Tibial artery (tissue), 4 donors: Measurements from ENCODE around the gene SPATA20.

ENCODE experiments used
- DNase-seq, 2 donors: peaks; one replicate each; pipeline ENCODE4 v3.0.0-alpha.2; 2019
- H3K27ac ChIP-seq, 2 donors: fragments of 200-600 bp; sonication (generic) in 1 of 2; 1 replicate in 1 of 2; 2 replicates in 1 of 2; pipeline ENCODE4 v1.5.1; 2018 to 2019; ENCODE audit warnings: mild to moderate bottlenecking in 1 of 2
- H3K27me3 ChIP-seq, 2 donors: fragments of 200-600 bp; sonication (generic) in 1 of 2; one replicate each; pipeline versions ENCODE4 v1.5.1 to v1.6.0; 2016 to 2019
- H3K36me3 ChIP-seq, 3 donors: fragments of 200-600 bp; sonication (generic) in 2 of 3; one replicate each; pipeline ENCODE4 v1.5.1; 2016 to 2019; ENCODE audit warnings: mild to moderate bottlenecking in 2 of 3
- H3K4me1 ChIP-seq, 4 donors: fragments of 200-600 bp; sonication (generic) in 2 of 4; 1 replicate in 3 of 4; 2 replicates in 1 of 4; pipeline ENCODE4 v1.5.1; 2016 to 2019
- H3K4me3 ChIP-seq, 2 donors: fragments of 200-600 bp; sonication (generic) in 1 of 2; 1 replicate in 1 of 2; 2 replicates in 1 of 2; pipeline ENCODE4 v1.5.1; 2018 to 2019; ENCODE audit warnings: mild to moderate bottlenecking in 2 of 2
- H3K9me3 ChIP-seq, 3 donors: fragments of 200-600 bp; sonication (generic) in 1 of 3; one replicate each; pipeline ENCODE4 v1.5.1; 2016 to 2019
- intact Hi-C: fragments of 100-400 bp; cut with DNase I; formaldehyde crosslinking; loops from one replicate; pipeline ENCODE4 v1.15.0; 2023; ENCODE audit warnings: low total_unique reads
- TF ChIP-seq, protein P1 (sequence below), 2 experiments: fragments of 200-600 bp in 1 of 2; fragments of 450-650 bp in 1 of 2; IDR thresholded peaks; one replicate each; pipeline ENCODE4 v1.5.1; 2017 to 2019; ENCODE audit warnings: antibody characterized with exemption in 2 of 2, mild to moderate bottlenecking in 1 of 2, moderate library complexity in 1 of 2

Gene SPATA20

DNA sequence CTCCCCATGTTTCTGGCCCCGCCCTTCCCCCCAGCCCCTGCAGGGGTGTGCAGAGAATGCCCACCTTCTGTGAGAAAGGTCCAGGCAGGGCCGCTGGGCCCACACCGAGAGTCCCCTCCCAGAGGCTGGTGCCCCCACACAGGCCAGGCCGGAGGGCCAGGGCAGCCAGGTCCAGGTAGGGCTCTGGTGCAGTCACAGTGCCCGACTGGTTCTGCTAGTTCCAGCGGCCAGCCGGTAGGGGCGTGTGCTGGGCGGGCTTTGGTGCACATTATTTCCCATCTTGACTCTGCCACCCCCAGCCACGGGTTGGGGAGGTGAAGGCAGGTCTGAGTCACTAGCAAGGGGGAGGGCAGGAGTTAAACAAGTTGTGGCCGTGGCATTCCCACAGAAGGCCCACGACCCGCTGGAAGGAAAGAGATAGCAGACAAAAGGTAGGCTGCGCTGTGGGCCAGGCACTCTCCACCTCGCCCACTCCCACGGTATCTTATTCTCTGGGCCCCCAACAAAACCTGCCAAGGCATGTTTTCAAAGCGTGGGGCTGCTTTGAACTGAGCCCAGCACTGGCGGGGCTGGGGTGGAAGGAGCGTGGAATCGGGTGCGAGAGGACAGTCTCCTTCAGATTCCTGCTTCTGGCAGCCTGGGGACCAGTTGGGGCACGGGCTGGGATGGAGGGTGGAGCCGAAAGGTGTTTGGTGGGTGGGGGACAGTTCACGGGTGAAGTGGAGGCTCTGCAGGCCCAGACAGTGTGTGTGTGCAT is 12.6 kb upstream of the SPATA20 start:
- intact Hi-C loops, result no loop called here
- H3K9me3 ChIP-seq, result no peaks in the 10 kb centered on the region
- H3K36me3 ChIP-seq, result peaks cover 0 to 10% (median 0%) of the 10 kb centered on the region in 3 donors
- no peak overlapping the region for H3K4me3 ChIP-seq
- TF ChIP-seq, protein P1, sequence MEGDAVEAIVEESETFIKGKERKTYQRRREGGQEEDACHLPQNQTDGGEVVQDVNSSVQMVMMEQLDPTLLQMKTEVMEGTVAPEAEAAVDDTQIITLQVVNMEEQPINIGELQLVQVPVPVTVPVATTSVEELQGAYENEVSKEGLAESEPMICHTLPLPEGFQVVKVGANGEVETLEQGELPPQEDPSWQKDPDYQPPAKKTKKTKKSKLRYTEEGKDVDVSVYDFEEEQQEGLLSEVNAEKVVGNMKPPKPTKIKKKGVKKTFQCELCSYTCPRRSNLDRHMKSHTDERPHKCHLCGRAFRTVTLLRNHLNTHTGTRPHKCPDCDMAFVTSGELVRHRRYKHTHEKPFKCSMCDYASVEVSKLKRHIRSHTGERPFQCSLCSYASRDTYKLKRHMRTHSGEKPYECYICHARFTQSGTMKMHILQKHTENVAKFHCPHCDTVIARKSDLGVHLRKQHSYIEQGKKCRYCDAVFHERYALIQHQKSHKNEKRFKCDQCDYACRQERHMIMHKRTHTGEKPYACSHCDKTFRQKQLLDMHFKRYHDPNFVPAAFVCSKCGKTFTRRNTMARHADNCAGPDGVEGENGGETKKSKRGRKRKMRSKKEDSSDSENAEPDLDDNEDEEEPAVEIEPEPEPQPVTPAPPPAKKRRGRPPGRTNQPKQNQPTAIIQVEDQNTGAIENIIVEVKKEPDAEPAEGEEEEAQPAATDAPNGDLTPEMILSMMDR (IDR thresholded peaks at IDR 0.05), result no peak
- H3K27ac ChIP-seq, result no peak overlapping the region
- peaks cover 0 to 32% (median 17%) of the 10 kb centered on the region in 4 donors for H3K4me1 ChIP-seq
- DNase-seq, result no peak
- H3K27me3 ChIP-seq, result peaks cover 2 to 53% of the 10 kb centered on the region in 2 donors

DNA sequence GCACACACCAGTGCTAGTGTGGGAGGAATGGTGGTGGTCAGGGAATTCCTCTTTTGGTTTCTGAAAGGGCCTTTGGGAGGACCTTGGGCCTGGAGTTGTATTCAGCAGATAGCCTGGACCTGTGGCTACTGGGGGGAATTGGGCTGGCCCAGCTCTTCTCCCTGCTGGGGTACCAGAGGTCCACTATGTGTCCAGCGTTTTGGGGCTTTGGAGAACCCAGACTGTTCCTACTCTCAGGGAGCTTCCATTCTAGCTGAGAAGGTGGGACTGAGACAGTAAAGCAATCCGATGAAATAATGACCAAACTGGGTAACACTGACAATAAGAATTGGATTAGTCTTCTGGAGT is 12.0 kb upstream of the SPATA20 start:
- intact Hi-C loops, result no loop called here
- DNase-seq, result no peak
- H3K27ac ChIP-seq, result no peak overlapping the region
- no peaks in the 10 kb centered on the region for H3K9me3 ChIP-seq
- TF ChIP-seq, protein P1 (IDR thresholded peaks at IDR 0.05), result no peak
- H3K4me3 ChIP-seq, result no peak overlapping the region
- peaks cover 2 to 48% of the 10 kb centered on the region in 2 donors for H3K27me3 ChIP-seq
- peaks cover 0 to 32% (median 17%) of the 10 kb centered on the region in 4 donors for H3K4me1 ChIP-seq
- H3K36me3 ChIP-seq, result peaks cover 0 to 13% (median 0%) of the 10 kb centered on the region in 3 donors

DNA sequence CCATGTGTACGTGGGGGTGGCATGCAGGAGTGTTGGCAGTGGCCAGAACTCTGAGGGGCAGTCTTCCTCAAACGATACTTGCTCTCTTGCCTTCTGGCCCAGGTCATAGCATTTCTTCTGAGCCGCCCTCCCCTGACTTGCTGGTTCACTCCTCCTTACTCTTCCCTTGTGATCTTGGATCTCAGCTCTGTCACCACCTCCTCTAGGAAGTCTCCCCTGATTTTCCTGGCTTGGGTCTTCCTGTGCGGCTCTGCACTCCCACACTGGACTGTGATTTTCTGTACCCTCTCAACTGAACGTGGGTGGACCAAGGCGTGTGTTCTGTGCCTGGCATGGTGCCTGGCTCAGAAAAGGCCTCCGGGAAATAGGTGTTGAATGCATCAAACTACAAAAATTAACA is 11.6 kb upstream of the SPATA20 start:
- Histone ChIP-seq H3K36me3 (peaks cover 0 to 13% (median 0%) of the 10 kb centered on the region in 3 donors), H3K27me3 (peaks cover 2 to 43% of the 10 kb centered on the region in 2 donors), H3K27ac (no peak overlapping the region), H3K4me1 (peaks cover 0 to 34% (median 17%) of the 10 kb centered on the region in 4 donors), H3K4me3 (no peak overlapping the region), H3K9me3 (no peaks in the 10 kb centered on the region)
- DNase-seq, result no peak
- TF ChIP-seq, protein P1 (IDR thresholded peaks at IDR 0.05), result no peak
- intact Hi-C loops, result no loop called here

DNA sequence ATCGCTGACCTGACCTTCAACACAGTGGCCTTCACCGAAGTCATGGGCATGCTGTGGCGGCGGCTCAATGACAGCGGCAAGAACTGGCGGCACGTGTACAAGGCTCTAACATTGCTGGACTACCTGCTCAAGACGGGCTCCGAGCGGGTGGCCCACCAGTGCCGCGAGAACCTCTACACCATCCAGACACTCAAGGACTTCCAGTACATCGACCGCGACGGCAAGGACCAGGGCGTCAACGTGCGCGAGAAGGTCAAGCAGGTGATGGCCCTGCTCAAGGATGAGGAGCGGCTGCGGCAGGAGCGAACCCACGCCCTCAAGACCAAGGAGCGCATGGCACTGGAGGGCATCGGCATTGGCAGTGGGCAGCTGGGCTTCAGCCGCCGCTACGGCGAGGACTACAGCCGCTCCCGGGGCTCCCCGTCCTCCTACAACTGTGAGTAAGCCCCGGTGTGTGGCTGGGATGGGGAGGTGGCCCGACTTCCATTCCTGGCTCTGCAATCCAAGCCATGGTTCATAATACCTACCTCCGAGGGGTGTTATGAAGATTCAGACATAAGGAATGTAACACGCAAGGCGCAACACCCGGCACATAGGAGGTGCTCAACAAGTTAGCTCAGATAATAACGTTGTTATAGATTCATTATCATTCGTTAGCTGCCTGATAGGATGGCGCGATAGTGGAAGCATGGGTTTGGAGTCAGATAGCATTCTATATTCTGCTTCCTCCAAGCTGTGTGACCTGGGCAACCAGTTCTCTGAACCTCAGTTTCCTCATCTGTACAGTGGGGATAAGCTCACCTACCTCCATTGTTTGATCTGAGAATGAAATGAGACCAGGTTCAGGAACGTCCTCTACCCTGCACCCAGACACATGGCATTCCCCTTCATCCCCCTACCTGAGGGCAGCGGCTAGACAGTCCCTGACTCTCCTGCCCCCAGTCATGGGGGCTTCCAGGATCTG is 10.0 kb upstream of the SPATA20 start:
- TF ChIP-seq, protein P1 (IDR thresholded peaks at IDR 0.05), result no peak

DNA sequence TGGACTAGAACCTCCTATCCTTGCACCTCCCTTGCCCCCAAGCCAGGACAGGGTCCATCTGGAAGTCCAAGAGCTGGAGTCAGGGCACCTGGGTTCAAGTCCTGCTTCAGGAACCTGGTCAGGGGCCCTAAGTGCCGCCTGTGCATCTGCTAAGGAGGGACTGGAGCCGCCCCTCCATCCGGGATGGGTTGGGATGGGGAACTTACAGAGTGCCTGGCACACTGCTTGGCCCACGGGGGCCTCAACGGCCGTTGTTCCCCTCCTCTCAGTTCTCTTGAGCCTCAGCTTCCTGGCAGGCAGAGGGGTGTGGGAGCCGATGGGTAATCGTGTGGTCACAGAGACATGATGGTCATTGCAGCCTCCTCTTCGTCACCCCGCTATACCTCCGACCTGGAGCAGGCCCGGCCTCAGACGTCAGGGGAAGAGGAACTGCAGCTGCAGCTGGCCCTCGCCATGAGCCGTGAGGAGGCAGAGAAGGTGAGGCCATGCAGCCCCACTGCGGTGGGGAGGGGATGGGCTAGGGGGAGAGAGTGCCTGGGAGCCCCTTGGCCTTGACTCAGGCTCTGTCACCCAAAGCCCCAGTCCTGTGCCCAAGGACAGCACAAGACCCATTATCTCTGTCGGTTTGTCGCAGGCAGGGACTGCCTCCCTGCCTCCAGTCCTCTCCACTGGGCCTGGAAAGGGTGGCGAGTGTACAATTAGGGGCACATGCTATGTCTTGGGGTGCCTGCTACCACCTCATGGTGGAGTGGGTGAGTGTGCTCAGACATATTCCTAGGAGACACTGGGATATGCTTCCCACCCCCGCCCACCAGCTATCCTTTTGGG is 9.0 kb upstream of the SPATA20 start:
- TF ChIP-seq, protein P1 (IDR thresholded peaks at IDR 0.05), result no peak
- no peak overlapping the region for H3K27ac ChIP-seq
- H3K9me3 ChIP-seq, result no peaks in the 10 kb centered on the region
- peaks cover 0 to 18% of the 10 kb centered on the region in 2 donors for H3K27me3 ChIP-seq
- intact Hi-C loops, result no loop called here
- peaks cover 0 to 13% (median 0%) of the 10 kb centered on the region in 3 donors for H3K36me3 ChIP-seq
- H3K4me3 ChIP-seq, result no peak overlapping the region
- H3K4me1 ChIP-seq, result peaks cover 7 to 42% (median 27%) of the 10 kb centered on the region in 4 donors
- DNase-seq, result no peak

More for the DNA sequence above, 10.0 kb upstream of the SPATA20 start:
- Histone ChIP-seq H3K4me3 (no peak overlapping the region), H3K36me3 (peaks cover 0 to 13% (median 0%) of the 10 kb centered on the region in 3 donors), H3K9me3 (no peaks in the 10 kb centered on the region), H3K4me1 (peaks cover 0 to 43% (median 23%) of the 10 kb centered on the region in 4 donors), H3K27ac (no peak overlapping the region), H3K27me3 (peaks cover 2 to 28% of the 10 kb centered on the region in 2 donors)
- intact Hi-C loops, result no loop called here
- no peak for DNase-seq
